Hematopoietic multipotent progenitor cell treated with erythropoietin and hydrocortisone succinate and interleukin-3 and kit ligand, for 15 days (in vitro differentiated cells): ENCODE results near the gene OAF.
"Not testable (repeated sequence)": the region's sequence is repeated elsewhere in the genome, so short reads cannot be mapped to it uniquely, and the experiment has no call there.

Experiments used
- DNase-seq: peaks from one replicate; pipeline ENCODE4 v3.0.0-alpha.2; 2015; ENCODE audit warnings: low spot score

Gene OAF

DNA sequence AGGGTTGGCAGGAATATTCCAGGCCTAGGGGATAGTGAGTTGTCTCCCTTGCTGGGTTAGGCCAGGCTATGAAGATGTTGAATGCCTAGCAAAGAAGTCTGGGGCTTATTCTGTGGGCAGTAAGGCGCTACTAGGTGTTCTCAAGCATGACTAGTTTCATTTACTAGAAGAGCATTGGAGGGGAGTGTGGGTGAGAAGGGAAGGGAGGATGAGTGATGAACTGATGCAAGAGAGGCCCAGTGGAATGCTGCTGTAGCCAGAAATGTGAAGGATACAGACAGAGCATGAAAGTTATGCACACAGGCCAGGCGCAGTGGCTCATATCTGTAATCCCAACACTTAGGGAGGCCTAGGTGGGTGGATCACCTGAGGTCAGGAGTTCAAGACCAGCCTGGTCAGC is 62.6 kb downstream of the OAF start:
- DNase-seq: no peak

- not testable (repeated sequence) for DNase-seq
These were observed 63.1 kb downstream of the OAF start for GRCh38 chr11:120273956-120274355.

DNA sequence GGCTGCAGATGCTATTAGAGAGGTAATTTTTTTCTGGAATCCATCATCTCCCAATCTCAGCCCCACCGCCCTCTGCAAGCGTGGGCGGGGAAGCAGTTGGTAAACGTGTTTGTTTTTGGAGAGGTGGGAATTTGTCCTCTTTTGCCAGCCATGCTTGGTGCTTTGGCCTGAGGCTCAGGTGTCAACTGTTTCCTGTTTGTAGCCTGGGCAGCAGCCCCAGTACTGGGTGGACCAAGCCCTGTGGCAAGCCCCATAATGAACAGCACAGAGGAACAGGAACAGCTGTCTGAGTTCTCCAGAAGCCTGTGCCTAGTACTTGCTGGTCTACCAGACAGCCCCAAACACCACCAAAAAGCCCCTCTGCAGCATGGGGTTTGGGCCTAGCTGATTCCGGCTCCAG is 68.7 kb downstream of the OAF start:
- DNase-seq: no peak
